NCI-H2029 treated with DMSO at 0.1 percent for 48 hours (cell line): Measurements from ENCODE around the gene IL4R.
"Not testable (repeated sequence)": the region's sequence is repeated elsewhere in the genome, so short reads cannot be mapped to it uniquely, and the experiment has no call there.

Experiments used
- DNase-seq: peaks from one replicate; lab custom pipeline; 2025; lab: John Stamatoyannopoulos, UW

IL4R gene

GRCh38 chr16:27404163-27404823, 90.5 kb downstream of the IL4R start:
- no peak for DNase-seq

- DNase-seq, result no peak
Observed at GRCh38 chr16:27405546-27406451, 92.0 kb downstream of the IL4R start.

GRCh38 chr16:27406511-27407128, 92.8 kb downstream of the IL4R start:
- DNase-seq, result no peak

- DNase-seq, result no peak
Observed at GRCh38 chr16:27407133-27407532, 93.4 kb downstream of the IL4R start.

GRCh38 chr16:27408012-27408601, 94.3 kb downstream of the IL4R start:
- DNase-seq, result no peak

- DNase-seq, result no peak
Observed at GRCh38 chr16:27408602-27409031, 94.8 kb downstream of the IL4R start.

- DNase-seq, result not testable (repeated sequence)
Observed at GRCh38 chr16:27409958-27410357, 96.2 kb downstream of the IL4R start.

GRCh38 chr16:27410761-27411160, 97.0 kb downstream of the IL4R start:
- no peak for DNase-seq

- no peak for DNase-seq
Observed at GRCh38 chr16:27413956-27414355, 100.2 kb downstream of the IL4R start.
